ENCODE results near the gene TMEM30A. TPM values are rescaled to one million over a fixed set of nuclear protein-coding genes. Genes with fewer than 3 reads are reported as not detected.

Gene TMEM30A
- total RNA-seq, 3 donors from 2014 or later = 79.6 to 84.2 (median 79.7) TPM

DNA sequence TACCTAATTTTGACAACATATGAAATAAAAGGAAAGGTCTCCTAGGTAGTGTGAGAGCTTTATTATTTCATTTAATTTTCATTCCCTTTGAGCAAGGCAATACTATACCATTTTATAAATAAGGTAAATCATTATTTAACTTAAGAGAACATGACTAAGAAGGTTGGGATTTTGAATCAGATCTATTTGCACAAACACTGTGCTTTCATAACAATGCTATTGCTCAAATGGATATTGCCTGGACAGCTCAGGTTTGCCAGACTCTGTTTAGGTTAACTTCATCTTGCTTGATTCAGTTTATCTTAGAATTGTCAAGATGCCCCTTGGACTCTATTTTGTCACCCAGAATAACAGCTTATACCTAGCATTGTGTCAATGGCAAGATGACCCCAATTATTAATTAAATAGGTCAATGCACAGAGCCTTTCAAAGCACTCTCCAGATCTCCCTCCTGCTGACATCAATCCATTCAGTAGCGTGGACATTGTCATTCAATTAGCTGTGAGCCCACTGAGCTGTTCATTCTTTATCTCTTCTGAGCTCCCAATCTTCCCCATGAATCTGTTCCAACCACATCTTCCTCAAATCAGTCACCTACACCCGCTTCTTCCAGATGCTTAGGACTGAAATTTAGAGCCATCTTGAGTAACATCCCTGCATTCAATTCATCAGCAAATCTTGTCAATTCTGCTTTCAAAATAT, 42.1 kb upstream of the TMEM30A start:
- H3K4me3 ChIP-seq = no peak overlapping the region
- no peaks in the 10 kb centered on the region for H3K4me1 ChIP-seq
- no peak overlapping the region for H3K27ac ChIP-seq
- no peaks in the 10 kb centered on the region for H3K36me3 ChIP-seq
- TF ChIP-seq, protein P1, sequence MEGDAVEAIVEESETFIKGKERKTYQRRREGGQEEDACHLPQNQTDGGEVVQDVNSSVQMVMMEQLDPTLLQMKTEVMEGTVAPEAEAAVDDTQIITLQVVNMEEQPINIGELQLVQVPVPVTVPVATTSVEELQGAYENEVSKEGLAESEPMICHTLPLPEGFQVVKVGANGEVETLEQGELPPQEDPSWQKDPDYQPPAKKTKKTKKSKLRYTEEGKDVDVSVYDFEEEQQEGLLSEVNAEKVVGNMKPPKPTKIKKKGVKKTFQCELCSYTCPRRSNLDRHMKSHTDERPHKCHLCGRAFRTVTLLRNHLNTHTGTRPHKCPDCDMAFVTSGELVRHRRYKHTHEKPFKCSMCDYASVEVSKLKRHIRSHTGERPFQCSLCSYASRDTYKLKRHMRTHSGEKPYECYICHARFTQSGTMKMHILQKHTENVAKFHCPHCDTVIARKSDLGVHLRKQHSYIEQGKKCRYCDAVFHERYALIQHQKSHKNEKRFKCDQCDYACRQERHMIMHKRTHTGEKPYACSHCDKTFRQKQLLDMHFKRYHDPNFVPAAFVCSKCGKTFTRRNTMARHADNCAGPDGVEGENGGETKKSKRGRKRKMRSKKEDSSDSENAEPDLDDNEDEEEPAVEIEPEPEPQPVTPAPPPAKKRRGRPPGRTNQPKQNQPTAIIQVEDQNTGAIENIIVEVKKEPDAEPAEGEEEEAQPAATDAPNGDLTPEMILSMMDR (IDR thresholded peaks at IDR 0.05) = no peak
- no peak for TF ChIP-seq POLR2AphosphoS5 (IDR thresholded peaks at IDR 0.05)
- no peak for TF ChIP-seq POLR2A (IDR thresholded peaks at IDR 0.05)
- no peak for DNase-seq (ENCODE audit: low spot score in 2 of 2)
- no peaks in the 10 kb centered on the region for H3K9me3 ChIP-seq
- intact Hi-C loops (cut with DNase I; ENCODE audit: low total_unique reads) = no loop called here
- H3K27me3 ChIP-seq = no peaks in the 10 kb centered on the region

DNA sequence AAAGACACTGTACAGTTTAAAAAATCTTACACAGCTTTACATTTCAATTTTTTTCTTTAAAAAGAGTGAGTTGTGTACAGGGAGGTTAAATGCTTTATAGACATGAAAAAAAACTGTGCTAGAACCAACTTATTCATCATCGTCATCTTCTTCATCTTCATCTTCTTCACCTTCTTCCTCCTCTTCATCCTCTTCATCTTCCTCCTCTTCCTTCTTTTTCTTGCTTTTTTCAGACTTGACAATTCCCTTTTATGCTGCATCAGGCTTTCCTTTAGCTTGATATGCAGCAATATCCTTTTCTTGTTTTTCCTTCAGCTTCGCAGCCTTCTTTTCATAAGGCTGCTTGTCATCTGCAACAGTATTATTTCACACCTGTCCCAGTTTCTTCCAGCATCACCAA, 34.3 kb upstream of the TMEM30A start:
- TF ChIP-seq POLR2A (IDR thresholded peaks at IDR 0.05) (no peak), POLR2AphosphoS5 (IDR thresholded peaks at IDR 0.05) (no peak)
- TF ChIP-seq, protein P1 (IDR thresholded peaks at IDR 0.05) = no peak
- Histone ChIP-seq H3K36me3 (no peaks in the 10 kb centered on the region), H3K27me3 (no peaks in the 10 kb centered on the region), H3K4me1 (no peaks in the 10 kb centered on the region), H3K4me3 (no peak overlapping the region), H3K27ac (no peak overlapping the region), H3K9me3 (no peaks in the 10 kb centered on the region)
- intact Hi-C loops (cut with DNase I; ENCODE audit: low total_unique reads) = no loop called here
- no peak for DNase-seq (ENCODE audit: low spot score in 2 of 2)

DNA sequence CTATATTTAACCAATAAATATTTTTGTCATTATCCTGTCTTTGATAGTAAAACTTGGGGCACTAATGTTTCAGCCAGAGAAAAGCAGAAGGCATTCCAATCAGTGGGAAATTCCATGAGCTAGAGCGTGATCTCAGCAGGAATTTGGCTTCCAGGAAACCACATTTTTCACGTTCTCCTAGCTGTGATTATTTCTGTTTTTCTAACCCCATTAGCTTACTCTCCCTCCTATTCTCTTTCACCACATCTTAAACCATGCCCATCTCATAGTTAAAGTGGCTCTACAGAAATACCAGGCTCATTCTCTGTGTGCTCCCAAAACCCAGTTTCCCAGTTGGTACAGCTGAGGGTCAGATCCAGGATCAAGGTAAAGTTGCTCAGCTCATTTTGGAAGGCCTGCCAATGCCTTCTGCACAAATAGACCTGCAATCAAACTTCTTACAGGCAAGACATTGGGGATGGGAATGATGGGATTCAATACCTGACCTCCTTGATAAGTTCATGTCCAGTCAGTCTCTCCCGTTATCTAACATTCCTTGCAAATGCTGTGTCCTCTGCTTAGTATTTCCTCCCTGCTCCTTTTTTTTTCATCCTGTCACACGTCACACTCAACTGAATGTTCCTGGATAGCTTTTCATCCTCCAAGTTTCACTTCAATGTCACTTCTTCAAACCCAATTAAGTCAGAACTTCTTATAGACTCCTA, 33.1 kb upstream of the TMEM30A start:
- no peak for DNase-seq (ENCODE audit: low spot score in 2 of 2)
- Histone ChIP-seq H3K4me3 (no peak overlapping the region), H3K4me1 (no peaks in the 10 kb centered on the region), H3K27me3 (no peaks in the 10 kb centered on the region), H3K9me3 (no peaks in the 10 kb centered on the region), H3K27ac (no peak overlapping the region), H3K36me3 (no peaks in the 10 kb centered on the region)
- TF ChIP-seq POLR2AphosphoS5 (IDR thresholded peaks at IDR 0.05) = no peak
- no peak for TF ChIP-seq POLR2A (IDR thresholded peaks at IDR 0.05)
- TF ChIP-seq, protein P1 (IDR thresholded peaks at IDR 0.05) = no peak
- intact Hi-C loops (cut with DNase I; ENCODE audit: low total_unique reads) = no loop called here

DNA sequence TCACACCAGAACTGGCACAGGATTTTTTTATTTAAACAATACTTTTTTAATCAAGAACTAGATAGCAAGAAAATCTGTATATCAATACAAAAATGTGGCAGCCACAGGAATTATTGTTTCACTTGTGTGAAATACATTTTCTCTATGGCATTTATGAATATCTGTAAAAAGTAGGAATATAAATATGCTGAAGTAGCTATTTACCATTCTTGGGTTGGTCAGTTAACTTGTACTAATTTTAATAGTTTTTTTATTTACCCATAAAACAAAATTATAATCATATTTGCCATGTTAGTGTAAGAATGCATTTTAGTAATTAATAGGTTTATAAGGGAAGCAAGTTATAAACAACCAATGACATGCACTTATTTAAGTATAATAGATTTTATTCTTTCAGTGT, 31.4 kb upstream of the TMEM30A start:
- H3K36me3 ChIP-seq = no peaks in the 10 kb centered on the region
- TF ChIP-seq, protein P1 (IDR thresholded peaks at IDR 0.05) = no peak
- no peak for TF ChIP-seq POLR2AphosphoS5 (IDR thresholded peaks at IDR 0.05)
- no peak for TF ChIP-seq POLR2A (IDR thresholded peaks at IDR 0.05)
- H3K27me3 ChIP-seq = no peaks in the 10 kb centered on the region
- H3K4me1 ChIP-seq = no peaks in the 10 kb centered on the region
- H3K9me3 ChIP-seq = no peaks in the 10 kb centered on the region
- intact Hi-C loops (cut with DNase I; ENCODE audit: low total_unique reads) = no loop called here
- no peak overlapping the region for H3K4me3 ChIP-seq
- no peak for DNase-seq (ENCODE audit: low spot score in 2 of 2)
- no peak overlapping the region for H3K27ac ChIP-seq

DNA sequence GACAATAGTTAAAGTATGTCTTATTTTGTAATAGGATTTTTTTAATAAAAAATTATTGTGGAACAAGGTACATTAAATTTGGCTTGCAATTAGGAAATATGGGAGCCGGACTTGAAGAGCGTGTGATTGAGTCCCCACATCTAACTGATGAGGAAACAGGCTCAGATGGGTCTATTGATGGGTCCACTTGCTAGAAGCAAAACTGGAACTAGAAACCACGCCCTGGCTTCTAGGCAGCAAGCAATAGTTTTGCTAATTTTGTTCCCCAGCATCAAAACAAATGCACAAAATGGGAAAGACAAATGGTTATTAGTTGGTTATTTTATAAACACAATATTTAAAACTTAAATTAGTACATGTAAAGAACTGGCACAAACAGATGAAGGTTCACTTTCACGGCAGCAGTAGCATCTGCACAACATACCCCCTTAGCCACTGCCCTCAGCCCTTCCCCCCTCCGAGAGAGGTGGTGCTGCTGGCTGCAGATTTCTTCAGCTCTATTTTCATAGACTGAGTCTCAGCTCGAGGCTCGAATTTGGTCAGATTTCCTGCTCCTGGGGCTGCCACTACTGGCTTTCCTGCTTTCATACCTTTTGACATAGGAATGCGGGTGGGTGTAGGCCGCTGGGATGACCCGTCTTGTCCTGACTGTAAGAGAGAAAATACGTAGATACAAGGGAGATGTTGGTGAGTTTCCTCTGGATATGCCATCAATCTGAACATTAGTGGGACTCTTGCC, 23.8 kb upstream of the TMEM30A start:
- Histone ChIP-seq H3K4me1 (no peaks in the 10 kb centered on the region), H3K27ac (no peak overlapping the region), H3K4me3 (no peak overlapping the region), H3K9me3 (no peaks in the 10 kb centered on the region), H3K27me3 (no peaks in the 10 kb centered on the region), H3K36me3 (no peaks in the 10 kb centered on the region)
- TF ChIP-seq POLR2AphosphoS5 (IDR thresholded peaks at IDR 0.05) = no peak
- TF ChIP-seq, protein P1 (IDR thresholded peaks at IDR 0.05) = no peak
- TF ChIP-seq POLR2A (IDR thresholded peaks at IDR 0.05) = no peak
- intact Hi-C loops (cut with DNase I; ENCODE audit: low total_unique reads) = no loop called here
- DNase-seq (ENCODE audit: low spot score in 2 of 2) = no peak
